Duodenal mucosa (tissue), 2 donors: ENCODE measurements around the gene EXT2.

Experiments used
- H3K27ac ChIP-seq: one replicate; pipeline ENCODE4 v1.7.0; 2013; ENCODE audit warnings: low read depth, low read length
- H3K27me3 ChIP-seq, 2 donors: one replicate each; pipeline ENCODE4 v1.7.0; 2013; ENCODE audit warnings: low read length in 2 of 2, control low read depth in 1 of 2; ENCODE audit not compliant: insufficient read depth in 2 of 2, control insufficient read depth in 1 of 2
- H3K36me3 ChIP-seq, 2 donors: one replicate each; pipeline ENCODE4 v1.7.0; 2013; ENCODE audit warnings: low read length in 2 of 2, control low read depth in 1 of 2; ENCODE audit not compliant: insufficient read depth in 2 of 2, control insufficient read depth in 1 of 2
- H3K4me1 ChIP-seq, 2 donors: one replicate each; pipeline ENCODE4 v1.7.0; 2013; ENCODE audit warnings: low read length in 2 of 2, control low read depth in 1 of 2; ENCODE audit not compliant: insufficient read depth in 2 of 2, control insufficient read depth in 1 of 2
- H3K4me3 ChIP-seq, 2 donors: one replicate each; pipeline ENCODE4 v1.7.0; 2013; ENCODE audit warnings: low read length in 2 of 2, low read depth in 1 of 2
- H3K9ac ChIP-seq, 2 donors: one replicate each; pipeline ENCODE4 v1.7.0; 2013; ENCODE audit warnings: low read length in 2 of 2, low read depth in 1 of 2
- H3K9me3 ChIP-seq, 2 donors: one replicate each; pipeline ENCODE4 v1.7.0; 2013; ENCODE audit warnings: low read length in 2 of 2, control low read depth in 1 of 2; ENCODE audit not compliant: control insufficient read depth in 1 of 2

The EXT2 gene

DNA sequence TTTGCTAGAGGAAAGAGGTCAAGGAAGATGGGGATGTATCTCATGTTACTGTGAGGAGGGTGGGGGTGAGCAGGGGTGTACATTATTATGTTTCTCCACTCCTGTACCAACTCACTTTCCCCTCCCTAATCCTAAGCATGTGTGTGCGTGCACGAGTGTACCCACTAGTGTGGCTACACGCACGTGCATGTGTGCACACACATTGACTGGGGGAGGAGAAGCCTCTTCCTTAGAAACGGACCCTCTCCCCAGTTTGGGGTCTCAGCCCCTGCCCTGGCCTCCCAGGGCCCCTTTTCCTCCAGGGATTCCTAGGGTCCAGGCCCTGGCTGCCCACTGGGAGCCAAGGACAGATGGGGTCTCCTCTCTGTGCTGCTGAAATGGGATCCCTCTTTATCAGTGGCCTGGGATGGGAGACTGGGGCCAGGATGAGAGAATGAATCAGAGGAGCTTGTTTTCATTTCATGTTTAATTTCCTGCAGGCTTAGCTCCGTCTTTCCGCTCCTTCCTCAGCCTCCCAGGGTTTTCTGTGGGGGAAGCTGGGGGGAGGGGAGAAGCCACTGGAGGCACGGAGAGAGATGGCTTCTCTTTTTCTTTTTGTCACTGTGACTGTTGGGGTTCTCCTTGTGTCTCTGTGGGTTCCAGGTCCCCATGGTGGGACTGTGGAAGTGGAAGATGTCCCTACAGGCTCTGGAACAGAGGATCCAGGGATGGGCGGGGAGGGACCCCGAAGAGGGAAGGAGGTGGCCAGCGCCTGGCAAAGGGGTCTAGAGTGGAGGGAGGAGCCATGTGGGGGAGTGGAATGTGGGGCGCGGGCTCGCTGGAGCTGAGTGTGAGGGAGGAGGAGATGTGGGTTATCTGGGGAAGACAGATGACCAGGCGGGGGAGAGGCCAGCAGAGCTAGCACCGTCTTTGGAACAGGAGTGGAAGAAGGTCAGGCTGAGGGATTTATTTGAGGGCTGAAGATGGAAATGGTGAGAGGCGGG, 174.2 kb downstream of the EXT2 start:
- no peak overlapping the region for H3K27ac ChIP-seq

GRCh38 chr11:44270403-44271273, 175.2 kb downstream of the EXT2 start:
- H3K36me3 ChIP-seq: no peaks in the 10 kb centered on the region
- H3K27ac ChIP-seq: no peak overlapping the region
- H3K9ac ChIP-seq: no peak overlapping the region

More for the DNA sequence above, 174.2 kb downstream of the EXT2 start:
- Histone ChIP-seq H3K4me3 (no peak overlapping the region), H3K9me3 (no peaks in the 10 kb centered on the region), H3K4me1 (no peaks in the 10 kb centered on the region), H3K9ac (no peak overlapping the region), H3K27me3 (no peaks in the 10 kb centered on the region), H3K36me3 (no peaks in the 10 kb centered on the region)

DNA sequence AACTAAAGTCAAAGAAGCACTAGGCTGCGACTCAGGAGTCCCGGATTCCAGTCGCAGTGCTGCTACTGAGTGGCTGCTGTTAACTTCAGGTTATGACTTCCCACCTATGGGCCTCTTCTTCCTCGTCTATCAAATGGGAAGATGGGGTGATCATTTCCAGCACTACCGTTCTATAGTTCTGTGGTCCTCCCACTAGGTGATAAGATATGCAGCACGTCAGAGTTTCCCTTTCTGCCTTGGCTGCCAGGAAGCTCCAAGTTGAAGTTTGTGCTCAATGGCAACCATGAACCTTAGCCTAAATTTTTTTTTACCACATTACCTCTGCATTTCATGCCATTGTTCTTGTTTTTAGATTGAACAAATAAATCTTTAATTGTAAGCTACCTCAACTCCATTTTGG, 175.8 kb downstream of the EXT2 start:
- H3K9ac ChIP-seq: no peak overlapping the region
- H3K4me1 ChIP-seq: no peaks in the 10 kb centered on the region
- no peak overlapping the region for H3K4me3 ChIP-seq
- H3K9me3 ChIP-seq: no peaks in the 10 kb centered on the region
- no peaks in the 10 kb centered on the region for H3K36me3 ChIP-seq
- H3K27me3 ChIP-seq: no peaks in the 10 kb centered on the region
- H3K27ac ChIP-seq: no peak overlapping the region

More at GRCh38 chr11:44270403-44271273, 175.2 kb downstream of the EXT2 start:
- H3K27me3 ChIP-seq: no peaks in the 10 kb centered on the region
- no peaks in the 10 kb centered on the region for H3K9me3 ChIP-seq
- H3K4me3 ChIP-seq: no peak overlapping the region
- H3K4me1 ChIP-seq: no peaks in the 10 kb centered on the region

GRCh38 chr11:44274404-44274803, 178.9 kb downstream of the EXT2 start:
- Histone ChIP-seq H3K36me3 (no peaks in the 10 kb centered on the region), H3K9me3 (no peaks in the 10 kb centered on the region), H3K27me3 (no peaks in the 10 kb centered on the region), H3K27ac (no peak overlapping the region), H3K4me3 (no peak overlapping the region), H3K9ac (no peak overlapping the region), H3K4me1 (no peaks in the 10 kb centered on the region)

GRCh38 chr11:44275241-44275640, 179.8 kb downstream of the EXT2 start:
- Histone ChIP-seq H3K9me3 (no peaks in the 10 kb centered on the region), H3K27me3 (no peaks in the 10 kb centered on the region)

GRCh38 chr11:44275961-44276550, 180.6 kb downstream of the EXT2 start:
- H3K4me1 ChIP-seq: no peaks in the 10 kb centered on the region
- H3K4me3 ChIP-seq: no peak overlapping the region
- H3K9me3 ChIP-seq: no peaks in the 10 kb centered on the region
- H3K9ac ChIP-seq: no peak overlapping the region
- no peak overlapping the region for H3K27ac ChIP-seq
- no peaks in the 10 kb centered on the region for H3K36me3 ChIP-seq
- H3K27me3 ChIP-seq: no peaks in the 10 kb centered on the region

More at GRCh38 chr11:44275241-44275640, 179.8 kb downstream of the EXT2 start:
- Histone ChIP-seq H3K4me1 (no peaks in the 10 kb centered on the region), H3K36me3 (no peaks in the 10 kb centered on the region), H3K4me3 (no peak overlapping the region), H3K27ac (no peak overlapping the region), H3K9ac (no peak overlapping the region)

DNA sequence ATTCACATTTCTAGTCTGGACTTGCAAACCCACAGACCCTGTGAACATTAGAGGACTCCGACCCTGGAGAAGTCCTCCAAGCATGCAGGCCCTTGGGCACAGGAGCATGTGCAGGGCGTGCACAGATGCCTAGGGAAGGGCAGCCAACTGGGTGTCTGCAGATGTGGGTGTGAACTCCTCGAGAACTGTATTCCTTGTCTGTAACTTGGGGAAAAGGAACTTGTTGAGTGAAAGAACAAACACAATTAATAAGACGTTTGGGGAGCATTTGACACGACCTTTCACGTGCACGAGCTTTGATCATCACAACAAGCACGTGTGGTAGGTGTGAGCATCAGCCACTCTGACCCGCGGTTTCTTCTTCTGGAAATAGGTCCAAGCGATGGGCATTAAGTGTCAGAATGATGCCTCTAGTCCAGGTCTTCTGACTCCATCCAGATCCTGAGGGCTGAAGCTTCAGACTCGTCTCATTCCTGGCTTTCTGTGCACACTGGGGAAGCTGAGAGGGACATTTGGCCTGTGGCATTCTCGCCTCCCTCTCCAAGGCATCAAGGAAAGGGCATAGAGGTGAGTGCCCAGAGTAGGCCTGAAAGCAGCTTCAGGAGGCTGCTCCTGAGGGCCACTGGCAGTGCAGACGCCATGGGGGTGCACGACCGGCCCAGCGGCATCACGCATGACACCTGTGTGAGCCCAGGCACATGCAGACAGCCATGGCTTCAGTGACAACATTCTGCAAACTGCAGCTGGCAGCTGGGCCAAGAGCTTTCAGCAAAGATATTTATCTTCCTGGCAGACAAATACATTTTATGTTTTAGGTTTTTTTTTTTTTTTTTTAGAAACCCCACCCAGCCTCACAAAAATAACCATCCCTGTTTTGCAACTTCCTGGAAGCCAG, 182.0 kb downstream of the EXT2 start:
- Histone ChIP-seq H3K4me1 (no peaks in the 10 kb centered on the region), H3K9me3 (no peaks in the 10 kb centered on the region), H3K4me3 (no peak overlapping the region), H3K27ac (no peak overlapping the region), H3K36me3 (no peaks in the 10 kb centered on the region), H3K9ac (no peak overlapping the region), H3K27me3 (no peaks in the 10 kb centered on the region)

- Histone ChIP-seq H3K4me1 (no peaks in the 10 kb centered on the region), H3K27me3 (no peaks in the 10 kb centered on the region), H3K4me3 (no peak overlapping the region), H3K9me3 (no peaks in the 10 kb centered on the region), H3K27ac (no peak overlapping the region), H3K36me3 (no peaks in the 10 kb centered on the region), H3K9ac (no peak overlapping the region)
Observed at GRCh38 chr11:44279483-44279882, 184.0 kb downstream of the EXT2 start.

GRCh38 chr11:44280257-44280656, 184.8 kb downstream of the EXT2 start:
- Histone ChIP-seq H3K4me3 (no peak overlapping the region), H3K4me1 (no peaks in the 10 kb centered on the region), H3K9ac (no peak overlapping the region)

More at GRCh38 chr11:44280257-44280656, 184.8 kb downstream of the EXT2 start:
- Histone ChIP-seq H3K36me3 (no peaks in the 10 kb centered on the region), H3K9me3 (no peaks in the 10 kb centered on the region), H3K27me3 (no peaks in the 10 kb centered on the region), H3K27ac (no peak overlapping the region)
